ENCODE data around the gene TMEM59L.

TMEM59L gene

DNA sequence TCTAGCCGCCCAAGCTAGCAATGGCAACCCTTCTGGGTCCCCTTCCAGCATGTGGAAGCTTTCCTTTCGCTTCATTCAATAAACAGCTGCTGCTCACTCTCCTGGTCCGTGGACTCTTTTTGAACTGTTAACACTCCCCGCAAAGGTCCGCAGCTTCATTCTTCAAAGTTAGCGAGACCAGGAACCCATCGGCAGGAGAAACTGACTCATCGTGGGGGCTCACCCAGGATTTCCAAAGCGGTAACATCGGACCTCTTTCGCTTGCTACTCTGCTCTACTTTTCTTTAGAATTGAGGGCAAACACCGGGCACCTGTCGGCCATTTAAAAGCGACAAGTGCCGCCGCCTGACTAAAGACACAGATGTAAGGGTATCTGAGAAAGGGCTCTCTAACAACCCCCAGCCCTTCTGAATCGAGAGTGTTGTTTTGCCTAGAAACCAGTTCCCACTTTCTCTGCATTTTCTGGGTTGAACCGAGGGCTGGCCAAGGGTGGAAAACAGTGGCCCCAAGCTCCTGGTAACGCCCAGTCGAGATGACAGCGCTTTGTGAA is 35.2 kb upstream of the TMEM59L start:
- TF ChIP-seq, protein P1, sequence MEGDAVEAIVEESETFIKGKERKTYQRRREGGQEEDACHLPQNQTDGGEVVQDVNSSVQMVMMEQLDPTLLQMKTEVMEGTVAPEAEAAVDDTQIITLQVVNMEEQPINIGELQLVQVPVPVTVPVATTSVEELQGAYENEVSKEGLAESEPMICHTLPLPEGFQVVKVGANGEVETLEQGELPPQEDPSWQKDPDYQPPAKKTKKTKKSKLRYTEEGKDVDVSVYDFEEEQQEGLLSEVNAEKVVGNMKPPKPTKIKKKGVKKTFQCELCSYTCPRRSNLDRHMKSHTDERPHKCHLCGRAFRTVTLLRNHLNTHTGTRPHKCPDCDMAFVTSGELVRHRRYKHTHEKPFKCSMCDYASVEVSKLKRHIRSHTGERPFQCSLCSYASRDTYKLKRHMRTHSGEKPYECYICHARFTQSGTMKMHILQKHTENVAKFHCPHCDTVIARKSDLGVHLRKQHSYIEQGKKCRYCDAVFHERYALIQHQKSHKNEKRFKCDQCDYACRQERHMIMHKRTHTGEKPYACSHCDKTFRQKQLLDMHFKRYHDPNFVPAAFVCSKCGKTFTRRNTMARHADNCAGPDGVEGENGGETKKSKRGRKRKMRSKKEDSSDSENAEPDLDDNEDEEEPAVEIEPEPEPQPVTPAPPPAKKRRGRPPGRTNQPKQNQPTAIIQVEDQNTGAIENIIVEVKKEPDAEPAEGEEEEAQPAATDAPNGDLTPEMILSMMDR (conservative IDR thresholded peaks at IDR 0.05; ENCODE audit: low read depth, low read length): no peak
- H3K4me3 ChIP-seq (ENCODE audit: low read length): no peak overlapping the region
- DNase-seq (ENCODE audit: low read depth): no peak

DNA sequence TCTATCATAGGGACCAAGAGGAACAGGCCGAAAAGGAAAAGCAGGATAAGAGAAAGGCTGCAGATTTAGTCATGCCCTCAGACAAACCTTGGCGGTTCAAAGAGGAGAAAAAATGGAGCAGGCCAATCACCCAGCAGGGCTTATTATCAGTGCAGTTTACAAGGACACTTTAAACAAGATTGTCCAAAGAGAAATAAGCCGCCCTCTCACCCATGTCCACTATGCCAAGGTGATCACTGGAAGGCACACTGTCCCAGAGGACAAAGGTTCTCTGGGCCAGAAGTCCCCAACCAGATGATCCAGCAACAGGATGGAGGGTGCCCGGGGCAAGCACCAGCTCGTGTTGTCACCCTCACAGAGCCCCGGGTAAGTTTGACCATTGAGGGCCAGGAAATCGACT is 32.4 kb upstream of the TMEM59L start:
- TF ChIP-seq, protein P1 (conservative IDR thresholded peaks at IDR 0.05; ENCODE audit: low read depth, low read length): no peak
- no peak for DNase-seq (ENCODE audit: low read depth)
- H3K4me3 ChIP-seq (ENCODE audit: low read length): no peak overlapping the region

DNA sequence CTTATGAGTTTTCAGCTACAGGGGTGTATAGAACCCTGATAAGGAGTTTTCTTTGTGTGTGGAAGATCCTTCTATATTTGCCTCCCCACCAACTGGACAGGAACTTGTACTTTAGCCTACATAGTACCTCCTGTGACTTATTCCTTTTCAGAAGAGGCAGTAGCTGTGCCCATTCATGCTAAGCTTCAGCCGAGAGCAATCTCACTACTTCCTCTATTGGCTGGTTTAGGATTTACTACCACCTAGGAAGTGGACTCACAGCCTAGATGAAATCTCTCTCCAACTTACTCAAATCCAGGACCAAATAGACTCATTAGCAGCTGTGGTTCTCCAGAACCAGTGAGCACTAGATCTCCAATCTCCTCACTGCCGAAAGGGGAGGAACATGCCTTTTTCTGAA is 26.4 kb upstream of the TMEM59L start:
- no peak overlapping the region for H3K4me3 ChIP-seq (ENCODE audit: low read length)
- TF ChIP-seq, protein P1 (conservative IDR thresholded peaks at IDR 0.05; ENCODE audit: low read depth, low read length): no peak
- no peak for DNase-seq (ENCODE audit: low read depth)

DNA sequence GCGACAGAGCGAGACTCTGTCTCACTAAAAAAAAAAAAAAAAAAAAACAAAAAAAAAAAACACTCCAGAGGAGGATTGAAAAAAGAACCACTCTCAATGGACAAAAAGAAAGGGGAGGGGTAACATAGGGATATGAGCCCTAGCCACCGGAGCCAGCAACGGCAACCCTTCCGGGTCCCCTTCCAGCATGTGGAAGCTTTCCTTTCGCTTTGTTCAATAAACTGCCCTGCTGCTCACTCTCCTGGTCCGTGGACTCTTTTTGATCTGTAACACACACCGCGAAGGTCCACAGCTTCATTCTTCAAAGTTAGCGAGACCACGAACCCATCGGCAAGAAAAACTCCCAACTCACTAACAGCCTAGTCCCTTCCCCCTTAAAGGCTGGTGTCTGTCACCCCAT is 25.1 kb upstream of the TMEM59L start:
- no peak overlapping the region for H3K4me3 ChIP-seq (ENCODE audit: low read length)
- TF ChIP-seq, protein P1 (conservative IDR thresholded peaks at IDR 0.05; ENCODE audit: low read depth, low read length): no peak
- no peak for DNase-seq (ENCODE audit: low read depth)

DNA sequence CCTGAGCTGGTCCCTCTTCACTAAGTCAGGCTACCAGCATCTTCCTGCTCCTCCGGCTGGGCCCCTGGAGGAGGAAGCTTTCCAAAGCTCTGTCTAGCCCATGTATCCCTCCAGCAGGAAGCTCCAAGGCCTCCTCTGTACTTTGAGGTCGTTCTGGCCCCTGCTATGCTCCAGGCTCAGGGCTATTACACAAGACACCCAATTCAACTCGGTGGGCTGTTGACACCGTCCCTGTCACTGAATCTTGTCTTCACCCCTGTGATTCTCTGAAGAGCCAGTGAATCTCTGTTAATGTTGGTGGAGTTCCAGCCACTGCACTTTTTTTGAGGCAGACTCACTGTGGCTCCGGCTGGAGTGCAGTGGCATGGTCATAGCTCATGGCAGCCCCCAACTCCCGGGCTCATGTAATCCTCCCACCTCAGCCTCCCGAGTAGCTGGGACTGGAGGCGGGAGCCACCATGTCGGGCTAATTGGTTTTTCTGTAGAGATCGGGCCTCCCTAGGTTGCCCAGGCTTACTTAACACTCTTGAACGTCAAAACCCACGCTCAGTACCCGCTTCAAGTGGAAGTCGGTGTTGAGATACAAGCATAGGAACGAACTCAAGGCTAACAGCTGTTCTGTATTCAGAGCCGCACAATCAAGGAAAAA is 24.6 kb upstream of the TMEM59L start:
- TF ChIP-seq, protein P1 (conservative IDR thresholded peaks at IDR 0.05; ENCODE audit: low read depth, low read length): no peak
- no peak for DNase-seq (ENCODE audit: low read depth)

DNA sequence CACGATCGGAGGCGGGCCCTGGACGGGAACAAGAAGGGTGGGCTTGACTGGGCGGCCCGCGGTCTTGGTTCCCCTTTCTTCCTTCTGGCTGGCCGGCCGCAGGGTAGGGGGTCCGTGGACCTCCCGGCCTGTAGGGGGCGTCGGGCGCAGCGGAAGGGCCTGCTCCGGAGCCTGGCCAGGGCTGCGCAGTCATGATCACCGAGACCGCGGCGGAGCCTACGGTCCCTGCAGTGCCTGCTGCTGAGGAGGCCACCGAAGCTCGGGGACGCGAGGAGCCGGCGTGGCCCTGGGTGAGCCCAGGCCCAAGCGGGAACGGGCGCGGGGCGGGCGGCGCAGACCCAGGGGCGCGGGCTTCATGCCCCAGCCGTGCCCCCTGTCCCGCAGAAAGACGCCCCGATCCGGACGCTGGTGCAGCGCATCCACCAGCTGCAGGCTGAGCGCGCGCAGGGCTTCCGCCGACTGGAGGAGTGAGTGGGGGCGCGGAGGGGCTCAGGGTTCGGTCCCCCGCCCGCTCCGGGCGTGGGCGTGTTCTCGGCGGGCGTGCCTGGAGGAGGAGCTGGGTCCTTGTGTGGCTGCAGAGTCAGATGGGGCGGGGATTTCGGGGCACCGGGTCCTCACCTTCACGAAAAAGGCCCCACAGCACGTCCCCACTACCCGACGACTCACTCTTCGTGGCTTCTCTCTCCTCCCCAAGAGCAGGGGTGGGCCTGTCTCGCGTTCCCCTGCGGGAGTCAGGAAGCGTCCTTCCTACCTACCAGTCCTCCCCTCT is 23.9 kb upstream of the TMEM59L start, which contains the start of gene REX1BD:
TSS of gene REX1BD (plus strand) at position 188 of the 769 bp plus-strand sequence. CDS start at position 192, 4 bp downstream.
- peak within 1 kb of the TSS; percentile 59 for H3K4me3 ChIP-seq (ENCODE audit: low read length)
- TF ChIP-seq, protein P1 (conservative IDR thresholded peaks at IDR 0.05; ENCODE audit: low read depth, low read length): peak; percentile 79
- DNase-seq (ENCODE audit: low read depth): peak; percentile 33

More for the DNA sequence above, 24.6 kb upstream of the TMEM59L start:
- peak overlapping the region; percentile 59 for H3K4me3 ChIP-seq (ENCODE audit: low read length)

Data from retinal pigment epithelial cell (primary cell).